ENCODE results near the gene TCF7L1. TPM values are rescaled to one million over a fixed set of nuclear protein-coding genes. Genes with fewer than 3 reads are reported as not detected.
A peak's percentile ranks its signal among the peaks of the same experiment; 100 is the strongest.

TCF7L1 gene
- total and polyA plus RNA-seq, 9 of the 15 experiments (the other 6 are each of a cell fraction or from before 2014, with no cell fraction given): 0.03 to 0.11 (median 0.07) TPM; not detected in 5

GRCh38 chr2:85329181-85329651 lies 196.0 kb downstream of the TCF7L1 start (continued):
- TF ChIP-seq PHTF2 (CRISPR knock-in tag; IDR thresholded peaks at IDR 0.05) (no peak), JUN (IDR thresholded peaks at IDR 0.05; ENCODE audit: borderline replicate concordance, low read depth, low read length) (no peak), JUN (CRISPR knock-in tag; IDR thresholded peaks at IDR 0.05; ENCODE audit: borderline replicate concordance) (no peak), MECOM (CRISPR knock-in tag; IDR thresholded peaks at IDR 0.05) (no peak), ZNF695 (CRISPR knock-in tag; IDR thresholded peaks at IDR 0.05) (no peak), THAP12 (CRISPR knock-in tag; IDR thresholded peaks at IDR 0.05) (no peak), E2F8 (IDR thresholded peaks at IDR 0.05; ENCODE audit: low read depth, partially characterized antibody) (peak; percentile 34), CBFA2T3 (IDR thresholded peaks at IDR 0.05) (peak; percentile 94), GTF2B (IDR thresholded peaks at IDR 0.05; ENCODE audit: extremely low read depth, insufficient read length) (no peak), ZNF24 (IDR thresholded peaks at IDR 0.05) (no peak), ZNF445 (CRISPR knock-in tag; IDR thresholded peaks at IDR 0.05; ENCODE audit: low read depth) (no peak), ZNF3 (CRISPR knock-in tag; IDR thresholded peaks at IDR 0.05) (no peak), DMBX1 (CRISPR knock-in tag; IDR thresholded peaks at IDR 0.05; ENCODE audit: borderline replicate concordance) (no peak), ETV6 (IDR thresholded peaks at IDR 0.05; ENCODE audit: borderline replicate concordance in 1 of 2, low read depth in 2 of 2, low read length in 1 of 2) (no peak), ETV6 (CRISPR knock-in tag; IDR thresholded peaks at IDR 0.05; ENCODE audit: borderline replicate concordance) (no peak), HMG20B (CRISPR knock-in tag; IDR thresholded peaks at IDR 0.05) (no peak), XRCC4 (IDR thresholded peaks at IDR 0.05; ENCODE audit: extremely low read depth, insufficient read depth, insufficient read length) (no peak), TRIM28 (IDR thresholded peaks at IDR 0.05) (peak; percentile 66; the same call in 1 of the 2 replicates), MBD1 (CRISPR knock-in tag; IDR thresholded peaks at IDR 0.05) (no peak), ELF4 (CRISPR knock-in tag; IDR thresholded peaks at IDR 0.05) (no peak), ATF7 (IDR thresholded peaks at IDR 0.05) (0 out of 2 replicates have a peak, but pooled peaks have one; percentile 31), KAT7 (CRISPR knock-in tag; IDR thresholded peaks at IDR 0.05; ENCODE audit: borderline replicate concordance) (no peak), ZNF583 (CRISPR knock-in tag; IDR thresholded peaks at IDR 0.05) (no peak), SP1 (CRISPR knock-in tag; IDR thresholded peaks at IDR 0.05) (no peak), MXI1 (IDR thresholded peaks at IDR 0.05; ENCODE audit: low read depth, low read length) (no peak; the same call in 1 of the 2 replicates)

All from K562 (cell line).